Neuronal stem cell (in vitro differentiated cells): ENCODE results near the gene SEZ6L2.
A peak's percentile ranks its signal among the peaks of the same experiment; 100 is the strongest.

Source experiments
- DNase-seq: peaks from one replicate; pipeline ENCODE4 v3.0.0-alpha.2; 2013; ENCODE audit warnings: low spot score
- H2AFZ ChIP-seq: one replicate; pipeline ENCODE4 v1.6.1; 2013; ENCODE audit warnings: mild to moderate bottlenecking, low read length, inconsistent platforms
- H2AK5ac ChIP-seq: 2 replicates; pipeline ENCODE4 v1.6.1; 2013; ENCODE audit warnings: low read depth, mild to moderate bottlenecking, inconsistent platforms, low read length, moderate library complexity, mixed read lengths
- H2BK120ac ChIP-seq: 2 replicates; pipeline ENCODE4 v1.6.1; 2013; ENCODE audit warnings: low read depth, mild to moderate bottlenecking, inconsistent platforms, low read length, moderate library complexity, mixed read lengths
- H2BK12ac ChIP-seq: one replicate; pipeline ENCODE4 v1.6.1; 2013; ENCODE audit warnings: low read length, inconsistent platforms
- H2BK15ac ChIP-seq: 2 replicates; pipeline ENCODE4 v1.6.1; 2013; ENCODE audit warnings: mild to moderate bottlenecking, low read length, inconsistent platforms, mixed read lengths
- H2BK5ac ChIP-seq: one replicate; pipeline ENCODE4 v1.6.1; 2013; ENCODE audit warnings: inconsistent platforms, mild to moderate bottlenecking, low read length, moderate library complexity
- H3K14ac ChIP-seq: one replicate; pipeline ENCODE4 v1.6.1; 2013; ENCODE audit warnings: low read length, inconsistent platforms
- H3K18ac ChIP-seq: 2 replicates; pipeline ENCODE4 v1.6.1; 2013; ENCODE audit warnings: low read length, inconsistent platforms
- H3K23ac ChIP-seq: 2 replicates; pipeline ENCODE4 v1.6.1; 2013; ENCODE audit warnings: low read depth, mild to moderate bottlenecking, mixed read lengths, low read length, inconsistent platforms; ENCODE audit not compliant: poor library complexity
- H3K27ac ChIP-seq: replicated peaks from 3 replicates; pipeline ENCODE4 v1.5.1; 2013; ENCODE audit warnings: low read length, inconsistent platforms
- H3K27me3 ChIP-seq, 3 experiments: 2 replicates each; pipeline ENCODE4 v1.6.1; 2013; ENCODE audit warnings: low read length in 3 of 3, mild to moderate bottlenecking in 2 of 3, inconsistent platforms in 1 of 3, low read depth in 1 of 3, mixed read lengths in 1 of 3, moderate library complexity in 1 of 3; ENCODE audit not compliant: control insufficient read depth in 3 of 3, insufficient read depth in 3 of 3
- H3K36me3 ChIP-seq, 2 donors: replicated peaks in 1 of 2; 2 replicates each; pipeline ENCODE4 v1.6.1; 2013; ENCODE audit warnings: low read length in 2 of 2; ENCODE audit not compliant: control insufficient read depth in 2 of 2, insufficient read depth in 2 of 2
- H3K4ac ChIP-seq: 2 replicates; pipeline ENCODE4 v1.6.1; 2013; ENCODE audit warnings: inconsistent platforms, mild to moderate bottlenecking, low read length, moderate library complexity
- H3K4me1 ChIP-seq, 2 donors: 1 replicate in 1 of 2; 2 replicates in 1 of 2; pipeline ENCODE4 v1.6.1; 2013; ENCODE audit warnings: low read length in 2 of 2, low read depth in 1 of 2; ENCODE audit not compliant: control insufficient read depth in 2 of 2, insufficient read depth in 1 of 2
- H3K4me2 ChIP-seq: one replicate; pipeline ENCODE4 v1.6.1; 2013; ENCODE audit warnings: mild to moderate bottlenecking, low read length, inconsistent platforms; ENCODE audit not compliant: insufficient read depth, poor library complexity, severe bottlenecking
- H3K4me3 ChIP-seq, 2 donors: 2 replicates each; pipeline ENCODE4 v1.5.1; 2013; ENCODE audit warnings: low read length in 2 of 2, mild to moderate bottlenecking in 2 of 2, inconsistent platforms in 1 of 2, moderate library complexity in 1 of 2
- H3K79me1 ChIP-seq: one replicate; pipeline ENCODE4 v1.6.1; 2013; ENCODE audit warnings: low read depth, mild to moderate bottlenecking, inconsistent platforms, low read length, moderate library complexity
- H3K9ac ChIP-seq: one replicate; pipeline ENCODE4 v1.6.1; 2013; ENCODE audit warnings: mild to moderate bottlenecking, low read depth, low read length, inconsistent platforms; ENCODE audit not compliant: poor library complexity
- H3K9me3 ChIP-seq, 2 donors: replicated peaks in 1 of 2; 2 replicates each; pipeline versions ENCODE3 to v1.6.1; 2013; ENCODE audit warnings: low read length in 2 of 2, mild to moderate bottlenecking in 2 of 2, inconsistent platforms in 1 of 2, low read depth in 1 of 2, mixed read lengths in 1 of 2, moderate library complexity in 1 of 2; ENCODE audit not compliant: control insufficient read depth in 2 of 2, insufficient read depth in 1 of 2
- H4K8ac ChIP-seq: one replicate; pipeline ENCODE4 v1.6.1; 2013; ENCODE audit warnings: low read depth, mild to moderate bottlenecking, inconsistent platforms, low read length, moderate library complexity
- H4K91ac ChIP-seq: one replicate; pipeline ENCODE4 v1.6.1; 2013; ENCODE audit warnings: low read length, low read depth, mild to moderate bottlenecking, inconsistent platforms; ENCODE audit not compliant: poor library complexity
- WGBS, 2 donors: extraction: QIAGEN DNeasy Blood & Tissue Kit; methylation state at CpG; one replicate each; pipeline ENCODE4 v1.1.7; 2013; ENCODE audit warnings: missing lambda C conversion rate in 2 of 2, mixed read lengths in 1 of 2; ENCODE audit not compliant: insufficient read length in 2 of 2, insufficient replicate concordance in 1 of 2; ENCODE audit errors: extremely low coverage in 2 of 2; 5-methylcytosine and 5-hydroxymethylcytosine counted together

The SEZ6L2 gene

GRCh38 chr16:29841631-29842030 lies 57.7 kb downstream of the SEZ6L2 start:
- Histone ChIP-seq H3K36me3 (no peaks in the 10 kb centered on the region), H3K9ac (no peak overlapping the region), H4K8ac (no peak overlapping the region)

GRCh38 chr16:29840240-29840639 lies 59.1 kb downstream of the SEZ6L2 start:
- H3K23ac ChIP-seq, result peak overlapping the region; percentile 17
- no peaks in the 10 kb centered on the region for H3K4me1 ChIP-seq
- no CpG with 5 or more reads among the region's 10 CpGs for WGBS, 2 donors
- H2BK15ac ChIP-seq, result no peak overlapping the region
- no peak overlapping the region for H2AK5ac ChIP-seq
- H3K9me3 ChIP-seq, result no peaks in the 10 kb centered on the region
- no peak overlapping the region for H3K4me2 ChIP-seq
- no peaks in the 10 kb centered on the region for H3K79me1 ChIP-seq
- H2AFZ ChIP-seq, result no peak overlapping the region
- no peaks in the 10 kb centered on the region for H3K36me3 ChIP-seq
- DNase-seq, result no peak
- H2BK5ac ChIP-seq, result no peak overlapping the region
- H3K9ac ChIP-seq, result peak overlapping the region; percentile 38
- no peak overlapping the region for H3K27ac ChIP-seq
- no peak overlapping the region for H3K18ac ChIP-seq
- no peaks in the 10 kb centered on the region for H3K27me3 ChIP-seq
- no peak overlapping the region for H3K4ac ChIP-seq
- peak overlapping the region in 1 of 2 donors; percentile 66 for H3K4me3 ChIP-seq
- H4K8ac ChIP-seq, result no peak overlapping the region
- H4K91ac ChIP-seq, result no peak overlapping the region
- no peak overlapping the region for H2BK12ac ChIP-seq
- H3K14ac ChIP-seq, result no peak overlapping the region
- no peak overlapping the region for H2BK120ac ChIP-seq

More at GRCh38 chr16:29841631-29842030, 57.7 kb downstream of the SEZ6L2 start:
- Histone ChIP-seq H3K27ac (no peak overlapping the region), H3K27me3 (no peaks in the 10 kb centered on the region), H4K91ac (peak overlapping the region; percentile 61), H3K4me2 (no peak overlapping the region), H2AK5ac (peak overlapping the region; percentile 49), H2BK5ac (no peak overlapping the region), H3K4me1 (no peaks in the 10 kb centered on the region), H3K4ac (no peak overlapping the region), H3K18ac (peak overlapping the region; percentile 35), H2BK120ac (no peak overlapping the region), H3K23ac (no peak overlapping the region), H3K9me3 (no peaks in the 10 kb centered on the region), H2AFZ (no peak overlapping the region), H2BK12ac (no peak overlapping the region), H3K79me1 (no peaks in the 10 kb centered on the region), H3K14ac (peak overlapping the region; percentile 25), H3K4me3 (peak overlapping the region in 1 of 2 donors; percentile 66), H2BK15ac (no peak overlapping the region)
- WGBS, 2 donors, result no CpG with 5 or more reads among the region's 23 CpGs
- no peak for DNase-seq

GRCh38 chr16:29839822-29840221 lies 59.5 kb downstream of the SEZ6L2 start:
- no peak overlapping the region for H3K27ac ChIP-seq
- H3K18ac ChIP-seq, result no peak overlapping the region
- H3K9ac ChIP-seq, result no peak overlapping the region
- H3K27me3 ChIP-seq, result no peaks in the 10 kb centered on the region
- H2BK15ac ChIP-seq, result no peak overlapping the region
- H3K4me2 ChIP-seq, result no peak overlapping the region
- no peak overlapping the region for H2AK5ac ChIP-seq
- no peaks in the 10 kb centered on the region for H3K9me3 ChIP-seq
- H2BK5ac ChIP-seq, result no peak overlapping the region
- no peaks in the 10 kb centered on the region for H3K4me1 ChIP-seq
- no CpG with 5 or more reads among the region's 6 CpGs for WGBS, 2 donors
- DNase-seq, result no peak
- H2BK120ac ChIP-seq, result no peak overlapping the region
- H3K23ac ChIP-seq, result peak overlapping the region; percentile 17
- H2AFZ ChIP-seq, result no peak overlapping the region
- no peaks in the 10 kb centered on the region for H3K79me1 ChIP-seq
- no peak overlapping the region for H4K8ac ChIP-seq
- no peak overlapping the region for H4K91ac ChIP-seq
- H3K14ac ChIP-seq, result no peak overlapping the region
- no peak overlapping the region for H3K4ac ChIP-seq
- H3K36me3 ChIP-seq, result no peaks in the 10 kb centered on the region
- no peak overlapping the region for H3K4me3 ChIP-seq
- no peak overlapping the region for H2BK12ac ChIP-seq

GRCh38 chr16:29837841-29838240 lies 61.5 kb downstream of the SEZ6L2 start:
- Histone ChIP-seq H3K4me3 (no peak overlapping the region), H3K79me1 (peaks cover 2% of the 10 kb centered on the region), H3K36me3 (no peaks in the 10 kb centered on the region), H4K8ac (no peak overlapping the region), H3K4ac (no peak overlapping the region), H3K18ac (no peak overlapping the region), H3K9ac (no peak overlapping the region), H3K4me2 (no peak overlapping the region), H2BK120ac (no peak overlapping the region), H3K4me1 (no peaks in the 10 kb centered on the region), H3K14ac (no peak overlapping the region), H3K27ac (no peak overlapping the region), H4K91ac (no peak overlapping the region), H2BK5ac (no peak overlapping the region), H2BK12ac (no peak overlapping the region), H3K27me3 (no peaks in the 10 kb centered on the region), H2AK5ac (no peak overlapping the region), H3K9me3 (no peaks in the 10 kb centered on the region), H2BK15ac (no peak overlapping the region), H3K23ac (no peak overlapping the region), H2AFZ (no peak overlapping the region)
- WGBS, 2 donors, result no CpG with 5 or more reads among the region's 5 CpGs
- no peak for DNase-seq
